CD4-positive, alpha-beta T cell treated with Interleukin-15 for 4 hours (primary cell): ENCODE results near the gene CLEC4F.

Experiments used
- DNase-seq: peaks from one replicate; pipeline ENCODE4 v3.0.0-alpha.2; 2020; ENCODE audit warnings: low spot score

Gene CLEC4F

GRCh38 chr2:70789304-70790135 is 30.9 kb downstream of the CLEC4F start:
- DNase-seq = peak; percentile 56

DNA sequence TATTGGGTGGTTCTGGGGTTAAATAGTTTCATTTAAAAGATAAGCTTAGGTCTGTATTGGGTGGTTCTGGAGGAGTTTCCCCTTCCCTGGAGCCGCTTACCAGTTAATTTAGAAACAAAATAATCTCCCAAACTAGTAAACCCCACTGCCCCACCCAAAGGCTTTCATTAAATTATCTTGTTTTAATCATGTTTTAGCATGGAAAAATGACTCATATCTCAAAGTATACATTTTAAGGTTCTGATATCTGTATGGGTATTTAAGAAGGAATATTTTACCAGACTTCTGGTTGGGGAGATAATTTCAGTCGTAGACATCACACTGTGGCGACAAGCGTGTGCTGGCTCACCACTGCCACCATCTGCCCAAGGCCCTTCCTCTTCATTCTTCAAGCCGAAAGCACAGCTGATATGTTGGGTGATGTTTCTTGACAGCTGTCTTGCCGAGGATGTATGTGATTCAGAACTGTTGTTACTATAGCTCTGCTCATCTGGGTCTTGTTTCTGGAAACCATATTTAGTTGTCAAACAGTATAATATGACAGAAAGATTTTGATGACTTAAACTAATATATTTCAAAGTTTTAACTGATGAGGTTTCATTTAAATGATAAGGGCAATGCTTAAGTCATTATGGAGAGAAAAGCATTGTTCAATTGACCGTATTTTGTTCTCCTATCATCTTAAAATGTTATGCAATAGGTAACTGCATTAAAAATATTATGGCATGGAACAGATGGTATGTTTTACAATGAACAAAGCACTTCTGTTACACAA is 35.1 kb downstream of the CLEC4F start:
- DNase-seq = peak; percentile 23

GRCh38 chr2:70784320-70784719 is 36.1 kb downstream of the CLEC4F start:
- DNase-seq = no peak

- no peak for DNase-seq
Measured at GRCh38 chr2:70779911-70780545, 40.4 kb downstream of the CLEC4F start.

- no peak for DNase-seq
Measured at GRCh38 chr2:70779491-70779890, 40.9 kb downstream of the CLEC4F start.

GRCh38 chr2:70778676-70779075 is 41.7 kb downstream of the CLEC4F start:
- DNase-seq = no peak

GRCh38 chr2:70777450-70777849 is 42.9 kb downstream of the CLEC4F start:
- DNase-seq = no peak

- no peak for DNase-seq
Measured at GRCh38 chr2:70776266-70776665, 44.1 kb downstream of the CLEC4F start.

DNA sequence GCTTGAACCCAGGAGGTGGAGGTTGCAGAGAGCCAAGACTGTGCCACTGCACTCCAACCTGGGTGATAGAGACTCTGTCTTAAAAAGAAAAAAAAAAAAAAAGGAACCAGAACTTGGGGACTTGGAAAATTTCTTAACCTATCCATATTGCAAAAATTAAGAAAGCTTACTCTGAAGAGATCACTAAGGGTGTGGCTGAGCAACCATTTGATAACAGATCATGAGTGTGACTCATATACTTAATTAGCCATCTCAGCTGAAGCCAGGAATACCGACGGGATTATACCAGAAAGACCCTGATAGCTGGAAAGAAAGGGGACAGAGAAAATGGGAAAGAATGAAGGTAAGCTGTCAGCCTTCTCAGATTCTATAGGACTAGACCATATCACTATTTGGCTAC is 45.3 kb downstream of the CLEC4F start:
- no peak for DNase-seq

GRCh38 chr2:70772486-70773155 is 47.8 kb downstream of the CLEC4F start:
- no peak for DNase-seq

- no peak for DNase-seq
Measured at GRCh38 chr2:70771446-70771845, 49.0 kb downstream of the CLEC4F start.

DNA sequence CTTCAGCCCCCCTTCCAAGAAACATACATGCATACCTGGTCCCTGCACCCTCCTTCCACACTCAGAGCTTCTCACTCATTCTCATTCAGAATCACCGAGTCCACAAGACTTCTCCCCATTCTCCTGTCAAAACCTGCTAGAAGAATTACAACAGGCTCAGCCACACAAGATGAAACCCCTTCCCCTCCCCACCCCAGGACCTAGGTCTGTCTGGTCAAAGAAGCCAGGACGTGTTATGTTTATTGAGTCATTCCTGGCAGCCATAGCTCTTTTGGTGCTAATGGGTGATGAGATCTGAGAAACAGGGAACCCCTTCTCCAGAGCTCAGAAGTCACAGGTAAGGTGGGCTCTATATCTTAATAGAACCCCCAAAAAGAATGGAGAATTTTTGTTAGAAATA is 50.9 kb downstream of the CLEC4F start:
- no peak for DNase-seq

- DNase-seq = no peak
Measured at GRCh38 chr2:70768590-70769085, 51.8 kb downstream of the CLEC4F start.

DNA sequence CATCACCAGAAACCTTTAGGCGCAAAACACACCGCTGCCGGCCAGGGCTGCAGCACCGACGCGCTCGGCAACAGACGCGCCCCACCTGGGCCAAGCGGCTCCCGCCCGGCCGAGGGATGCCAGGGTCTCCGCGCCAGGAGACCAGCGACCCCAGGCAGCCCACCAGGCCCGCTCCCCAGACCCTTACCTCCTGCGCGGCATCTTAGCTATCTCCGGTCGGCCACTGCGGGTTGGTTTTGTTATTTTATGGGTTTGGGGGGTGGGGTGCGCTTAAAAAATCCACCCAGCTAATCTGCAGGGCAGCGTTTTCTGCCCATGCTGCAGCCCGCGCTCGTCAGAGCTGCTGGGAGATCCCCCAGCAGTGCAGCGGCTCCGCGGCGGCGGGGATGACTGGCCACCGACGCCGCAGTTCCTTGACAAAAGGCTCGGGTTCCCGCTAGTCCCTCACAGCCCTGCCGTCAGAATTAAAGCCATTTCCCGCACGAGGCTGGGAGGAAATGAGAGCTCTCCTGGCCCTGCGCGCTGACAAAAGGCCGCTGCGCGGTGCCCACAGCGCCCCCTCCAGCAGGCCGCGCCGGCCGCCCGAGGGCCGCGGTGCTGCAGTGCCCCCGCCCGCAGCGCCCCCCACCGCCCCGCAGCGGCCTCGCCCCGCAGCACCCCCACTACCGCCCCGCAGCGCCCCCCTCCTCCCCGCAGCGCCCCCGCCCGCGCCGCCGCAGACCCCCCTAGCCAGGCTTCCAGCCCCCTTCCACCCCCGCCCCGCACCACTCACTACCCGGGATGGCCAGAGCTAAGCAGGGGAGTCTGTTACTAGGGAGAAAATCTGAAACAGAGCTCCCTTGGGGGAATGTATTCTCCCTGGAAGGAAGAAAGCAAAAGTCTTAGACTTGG is 52.5 kb downstream of the CLEC4F start, which contains the start of gene ADD2:
Gene ADD2, minus strand, starts transcription at position 502 of the 891 bp plus-strand sequence. CDS start 61,792 bp downstream, outside the sequence.
- peak; percentile 9 for DNase-seq

- no peak for DNase-seq
Measured at GRCh38 chr2:70767079-70767698, 53.2 kb downstream of the CLEC4F start.

DNA sequence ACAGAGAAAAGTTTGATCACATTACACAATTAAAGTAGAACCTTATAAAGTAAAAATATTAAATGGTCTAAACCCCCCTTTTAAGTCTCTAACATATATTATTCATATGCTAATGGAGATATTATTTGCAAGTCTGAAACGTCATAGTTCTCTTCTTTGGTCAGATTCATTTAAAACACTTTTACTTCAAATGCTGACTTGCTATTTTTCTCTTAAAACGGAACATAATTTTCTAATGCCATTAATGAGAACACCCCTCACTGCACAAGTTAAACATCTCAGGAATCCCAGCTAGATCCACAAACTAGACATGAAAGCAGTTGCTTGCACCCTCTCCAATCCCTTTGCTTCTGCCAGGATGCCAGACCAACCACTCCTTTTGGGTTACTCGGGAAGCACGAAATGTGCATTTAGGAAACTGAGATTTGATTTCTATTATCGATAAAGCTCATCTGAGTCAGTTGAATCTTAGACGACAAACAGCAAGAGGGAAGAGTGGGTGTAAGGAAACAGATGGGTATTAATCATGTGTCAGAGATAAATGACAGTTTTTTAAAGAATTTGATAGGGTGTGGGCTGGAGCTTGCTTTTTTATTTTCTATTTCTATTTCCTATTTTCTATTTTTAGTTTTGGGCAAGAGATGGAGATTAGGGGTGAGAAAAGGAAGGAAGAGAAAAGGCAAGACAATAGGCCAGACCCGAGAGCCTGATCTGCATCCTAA is 53.9 kb downstream of the CLEC4F start:
- DNase-seq = no peak

- no peak for DNase-seq
Measured at GRCh38 chr2:70765507-70765906, 54.9 kb downstream of the CLEC4F start.

DNA sequence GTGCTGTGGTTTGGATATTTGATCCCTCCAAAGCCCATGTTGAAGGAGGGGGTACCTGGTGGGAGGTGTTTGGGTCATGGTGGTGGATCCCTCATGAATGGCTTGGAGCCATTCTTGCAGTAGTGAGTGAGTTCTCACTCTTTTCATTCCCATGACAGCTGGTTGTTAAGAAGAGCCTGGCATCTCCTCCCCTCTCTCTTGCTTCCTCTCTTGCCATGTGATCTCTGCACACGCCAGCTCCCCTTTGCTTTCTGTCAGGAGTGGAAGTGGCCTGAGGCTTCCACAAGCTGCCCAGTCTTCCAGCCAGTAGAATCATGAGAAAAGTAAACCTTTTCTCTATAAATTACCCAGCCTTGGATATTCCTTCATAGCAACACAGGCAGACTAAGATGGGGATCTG is 61.0 kb downstream of the CLEC4F start:
- DNase-seq = no peak
